CD14-positive monocyte (primary cell): Measurements from ENCODE around the gene PRRC2B. TPM values are rescaled to one million over a fixed set of nuclear protein-coding genes. Genes with fewer than 3 reads are reported as not detected.

Experiments used
- DNase-seq, 3 donors: peaks; one replicate each; pipeline ENCODE4 v3.0.0-alpha.2; 2011 to 2022
- H2AFZ ChIP-seq: 2 replicates; pipeline ENCODE4 v1.6.0; 2012; ENCODE audit warnings: mild to moderate bottlenecking, low read depth, low read length, inconsistent platforms; ENCODE audit not compliant: insufficient read depth, poor library complexity, severe bottlenecking
- H3K27ac ChIP-seq, 2 donors: 1 replicate in 1 of 2; 2 replicates in 1 of 2; pipeline ENCODE4 v1.5.1; 2012 to 2013; ENCODE audit warnings: low read length in 2 of 2, control low read depth in 1 of 2, inconsistent platforms in 1 of 2, low read depth in 1 of 2, mild to moderate bottlenecking in 1 of 2
- H3K27me3 ChIP-seq, 2 donors: one replicate each; pipeline versions ENCODE4 v1.6.0 to v1.6.1; 2011 to 2013; ENCODE audit warnings: low read length in 2 of 2; ENCODE audit not compliant: control insufficient read depth in 2 of 2, insufficient read depth in 2 of 2
- H3K36me3 ChIP-seq, 2 donors: replicated peaks in 1 of 2; 1 replicate in 1 of 2; 2 replicates in 1 of 2; pipeline versions ENCODE4 v1.5.1 to v1.6.1; 2012 to 2013; ENCODE audit warnings: low read length in 2 of 2, control low read depth in 1 of 2, inconsistent platforms in 1 of 2, mild to moderate bottlenecking in 1 of 2; ENCODE audit not compliant: insufficient read depth in 2 of 2, control insufficient read depth in 1 of 2
- H3K4me1 ChIP-seq, 2 donors: 1 replicate in 1 of 2; 2 replicates in 1 of 2; pipeline versions ENCODE4 v1.5.1 to v1.6.1; 2012 to 2013; ENCODE audit warnings: low read length in 2 of 2, control low read depth in 1 of 2, inconsistent platforms in 1 of 2, mild to moderate bottlenecking in 1 of 2, moderate library complexity in 1 of 2; ENCODE audit not compliant: insufficient read depth in 2 of 2, control insufficient read depth in 1 of 2
- H3K4me2 ChIP-seq: replicated peaks from 2 replicates; pipeline ENCODE3; 2012; ENCODE audit warnings: low read length, moderate library complexity, mild to moderate bottlenecking; ENCODE audit not compliant: poor library complexity, severe bottlenecking; ENCODE audit errors: extremely low read depth
- H3K4me3 ChIP-seq, 3 experiments: fragments of 200-600 bp in 1 of 3; sonication (generic) in 1 of 3; replicated peaks in 1 of 3; 1 replicate in 2 of 3; 2 replicates in 1 of 3; pipeline ENCODE4 v1.5.1; 2011 to 2013; ENCODE audit warnings: low read length in 3 of 3, mild to moderate bottlenecking in 3 of 3, control low read depth in 2 of 3, low read depth in 2 of 3, inconsistent platforms in 1 of 3, moderate library complexity in 1 of 3
- H3K79me2 ChIP-seq: 2 replicates; pipeline ENCODE4 v1.6.0; 2012; ENCODE audit warnings: mild to moderate bottlenecking, control low read depth, inconsistent platforms, low read length, moderate library complexity; ENCODE audit not compliant: insufficient read depth
- H3K9ac ChIP-seq: 2 replicates; pipeline ENCODE4 v1.6.0; 2017; ENCODE audit warnings: low read length, mild to moderate bottlenecking; ENCODE audit not compliant: insufficient read depth, poor library complexity, severe bottlenecking
- H3K9me3 ChIP-seq, 2 donors: replicated peaks in 1 of 2; 1 replicate in 1 of 2; 2 replicates in 1 of 2; pipeline versions ENCODE4 v1.5.1 to v1.6.1; 2012 to 2013; ENCODE audit warnings: low read length in 2 of 2, control low read depth in 1 of 2; ENCODE audit not compliant: control insufficient read depth in 1 of 2, insufficient read depth in 1 of 2
- H4K20me1 ChIP-seq: 2 replicates; pipeline ENCODE4 v1.6.0; 2012; ENCODE audit warnings: mild to moderate bottlenecking, low read length, control low read depth, moderate library complexity; ENCODE audit not compliant: insufficient read depth
- H3K27ac Mint-ChIP-seq, 7 donors: one replicate each; pipeline ENCODE4 v1.8.0; 2020; ENCODE audit warnings: mild to moderate bottlenecking in 7 of 7, mixed read lengths in 7 of 7, moderate library complexity in 6 of 7, inconsistent platforms in 2 of 7
- H3K27me3 Mint-ChIP-seq, 3 donors: one replicate each; pipeline ENCODE4 v1.8.0; 2021 to 2022; ENCODE audit warnings: low read depth in 3 of 3, mild to moderate bottlenecking in 3 of 3, mixed read lengths in 3 of 3, moderate library complexity in 3 of 3, inconsistent platforms in 1 of 3
- H3K36me3 Mint-ChIP-seq, 2 donors: one replicate each; pipeline ENCODE4 v1.8.0; 2020; ENCODE audit warnings: mixed read lengths in 2 of 2, inconsistent platforms in 1 of 2, mild to moderate bottlenecking in 1 of 2
- H3K4me1 Mint-ChIP-seq: one replicate; pipeline ENCODE4 v1.8.0; 2020; ENCODE audit warnings: mild to moderate bottlenecking, mixed read lengths
- H3K4me3 Mint-ChIP-seq, 2 donors: one replicate each; pipeline ENCODE4 v1.8.0; 2020; ENCODE audit warnings: mild to moderate bottlenecking in 2 of 2, mixed read lengths in 2 of 2, moderate library complexity in 1 of 2
- H3K9me3 Mint-ChIP-seq, 7 donors: one replicate each; pipeline ENCODE4 v1.8.0; 2020 to 2022; ENCODE audit warnings: mixed read lengths in 7 of 7, mild to moderate bottlenecking in 6 of 7, moderate library complexity in 6 of 7, inconsistent platforms in 2 of 7
- WGBS: methylation state at CpG from one replicate; pipeline ENCODE4 v1.1.5; 2013; ENCODE audit warnings: missing lambda C conversion rate; ENCODE audit not compliant: insufficient coverage; 5-methylcytosine and 5-hydroxymethylcytosine counted together
- intact Hi-C, 2 donors: fragments of 100-400 bp; cut with micrococcal nuclease; formaldehyde crosslinking; loops; one replicate each; pipeline versions ENCODE4 v1.15.0 to v1.15.1; 2023
- polyA plus RNA-seq, 3 donors: library from polyadenylated mRNA; depleted of rRNA in 1 of 3; unstranded in 2 of 3; stranded (reverse) in 1 of 3; fragments of 300-500 nt in 2 of 3; fragments of >200 nt in 1 of 3; fragmentation: Illumina TruSeq in 2 of 3; gene quantifications; 1 replicate in 2 of 3; 2 replicates in 1 of 3; pipeline ENCODE4 v1.2.3, GENCODE V29; 2012 to 2021
- TF ChIP-seq, protein P1 (sequence below): fragments of 200-600 bp; IDR thresholded peaks from one replicate; pipeline ENCODE4 v1.8.0; 2022; ENCODE audit warnings: antibody characterized with exemption, mild to moderate bottlenecking

Gene PRRC2B
- polyA plus RNA-seq, 3 donors = 2.8 to 36.2 (median 8.6) TPM

DNA sequence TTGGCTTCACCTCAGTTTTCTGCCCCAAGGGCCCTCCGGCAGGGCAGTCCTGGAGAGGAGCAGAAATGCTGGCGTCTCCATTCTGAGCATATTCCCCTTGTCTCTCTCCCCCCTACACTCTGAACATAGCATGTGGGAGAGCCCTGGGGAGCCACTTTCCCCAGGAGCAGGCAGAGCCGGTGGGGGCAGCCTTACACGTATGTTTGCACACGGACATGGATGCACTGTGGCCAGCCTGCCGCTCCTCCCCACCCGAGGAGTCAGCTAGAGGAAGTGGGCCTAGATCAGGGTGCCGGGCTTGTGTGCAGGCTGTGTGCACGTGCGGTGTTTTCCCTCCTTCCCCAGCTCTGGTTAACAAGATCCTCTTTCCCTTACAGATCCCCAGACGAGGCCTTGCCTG lies 83.5 kb downstream of the PRRC2B start:
- H3K9me3 Mint-ChIP-seq = no peaks in the 10 kb centered on the region
- 63% methylated on average over 10 of the region's 11 CpGs for WGBS
- no peak overlapping the region for H3K9ac ChIP-seq
- no peak overlapping the region for H3K4me2 ChIP-seq
- H3K4me1 Mint-ChIP-seq = no peaks in the 10 kb centered on the region
- peak overlapping the region in 1 of 2 donors; percentile 14 for H3K27ac ChIP-seq
- H3K79me2 ChIP-seq = peaks cover 6% of the 10 kb centered on the region
- no peaks in the 10 kb centered on the region for H3K27me3 ChIP-seq
- no peak overlapping the region for H3K4me3 Mint-ChIP-seq
- no peaks in the 10 kb centered on the region for H3K4me1 ChIP-seq
- no peak overlapping the region for H3K4me3 ChIP-seq
- DNase-seq = no peak
- no peak overlapping the region for H2AFZ ChIP-seq
- H4K20me1 ChIP-seq = peaks cover 83% of the 10 kb centered on the region
- H3K36me3 ChIP-seq = peaks cover 92 to 98% of the 10 kb centered on the region in 2 donors
- H3K36me3 Mint-ChIP-seq = peaks cover 86 to 100% of the 10 kb centered on the region in 2 donors
- peaks cover 0 to 1% (median 0%) of the 10 kb centered on the region in 3 donors for H3K27me3 Mint-ChIP-seq
- intact Hi-C loops = loop anchor here in 1 of 2 donors (5.0 kb wide), 1 partner anchor 130 kb away; no protein-coding TSS in a partner anchor
- no peaks in the 10 kb centered on the region for H3K9me3 ChIP-seq
- peak overlapping the region in 2 of 7 donors; percentile 61 to 79 for H3K27ac Mint-ChIP-seq
- TF ChIP-seq, protein P1, sequence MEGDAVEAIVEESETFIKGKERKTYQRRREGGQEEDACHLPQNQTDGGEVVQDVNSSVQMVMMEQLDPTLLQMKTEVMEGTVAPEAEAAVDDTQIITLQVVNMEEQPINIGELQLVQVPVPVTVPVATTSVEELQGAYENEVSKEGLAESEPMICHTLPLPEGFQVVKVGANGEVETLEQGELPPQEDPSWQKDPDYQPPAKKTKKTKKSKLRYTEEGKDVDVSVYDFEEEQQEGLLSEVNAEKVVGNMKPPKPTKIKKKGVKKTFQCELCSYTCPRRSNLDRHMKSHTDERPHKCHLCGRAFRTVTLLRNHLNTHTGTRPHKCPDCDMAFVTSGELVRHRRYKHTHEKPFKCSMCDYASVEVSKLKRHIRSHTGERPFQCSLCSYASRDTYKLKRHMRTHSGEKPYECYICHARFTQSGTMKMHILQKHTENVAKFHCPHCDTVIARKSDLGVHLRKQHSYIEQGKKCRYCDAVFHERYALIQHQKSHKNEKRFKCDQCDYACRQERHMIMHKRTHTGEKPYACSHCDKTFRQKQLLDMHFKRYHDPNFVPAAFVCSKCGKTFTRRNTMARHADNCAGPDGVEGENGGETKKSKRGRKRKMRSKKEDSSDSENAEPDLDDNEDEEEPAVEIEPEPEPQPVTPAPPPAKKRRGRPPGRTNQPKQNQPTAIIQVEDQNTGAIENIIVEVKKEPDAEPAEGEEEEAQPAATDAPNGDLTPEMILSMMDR = no peak

DNA sequence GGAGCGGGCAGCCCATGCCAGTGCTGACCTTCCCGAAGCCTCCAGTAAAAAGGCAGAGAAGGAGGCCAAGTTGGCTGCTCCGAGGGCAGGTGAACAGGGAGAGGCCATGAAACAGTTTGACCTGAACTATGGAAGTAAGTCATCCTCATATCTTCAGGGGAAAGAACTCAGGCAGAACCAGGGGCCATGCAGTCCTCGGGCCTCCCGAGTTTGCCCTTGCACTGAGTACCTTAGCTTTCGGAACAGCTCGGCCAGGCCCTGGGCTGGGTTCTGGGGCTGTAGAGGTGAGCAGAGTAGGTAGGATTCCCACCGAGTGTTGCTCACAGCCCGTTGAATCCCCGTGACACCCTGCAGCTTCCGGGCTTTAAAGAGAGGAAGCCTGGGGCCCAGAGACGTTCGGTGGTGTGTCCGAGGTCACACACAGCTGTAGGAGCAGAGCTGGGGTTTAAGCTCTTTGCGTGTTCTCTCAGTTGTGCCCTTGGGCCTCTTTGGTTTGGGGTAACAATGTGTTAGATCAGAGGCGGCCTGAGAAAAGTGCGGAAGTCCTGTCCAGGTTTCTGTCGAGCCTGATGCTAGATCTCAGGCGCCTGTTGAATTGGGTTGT lies 84.0 kb downstream of the PRRC2B start:
- 90% methylated on average over 13 of the region's 19 CpGs for WGBS
- Mint-ChIP-seq H3K4me1 (no peaks in the 10 kb centered on the region), H3K36me3 (peaks cover 88 to 100% of the 10 kb centered on the region in 2 donors)

More for the DNA sequence above, 84.0 kb downstream of the PRRC2B start:
- Histone ChIP-seq H3K4me2 (no peak overlapping the region), H3K4me3 (no peak overlapping the region), H3K27ac (peak overlapping the region in 1 of 2 donors; percentile 14), H3K9me3 (no peaks in the 10 kb centered on the region), H3K79me2 (peaks cover 3% of the 10 kb centered on the region), H3K36me3 (peaks cover 93 to 98% of the 10 kb centered on the region in 2 donors), H4K20me1 (peaks cover 80% of the 10 kb centered on the region), H3K4me1 (no peaks in the 10 kb centered on the region), H2AFZ (no peak overlapping the region), H3K9ac (no peak overlapping the region), H3K27me3 (no peaks in the 10 kb centered on the region)
- intact Hi-C loops = loop anchor here in 1 of 2 donors (5.0 kb wide), 1 partner anchor 131 kb away; no protein-coding TSS in a partner anchor
- TF ChIP-seq, protein P1 = no peak
- H3K27ac Mint-ChIP-seq = peak overlapping the region in 4 of 7 donors; percentile 57 to 79 (median 67)
- DNase-seq = no peak
- peaks cover 0 to 1% (median 0%) of the 10 kb centered on the region in 3 donors for H3K27me3 Mint-ChIP-seq
- no peak overlapping the region for H3K4me3 Mint-ChIP-seq
- H3K9me3 Mint-ChIP-seq = no peaks in the 10 kb centered on the region
